Limb (tissue), 2 donors: ENCODE results near the gene KLRK1.
"Not testable (repeated sequence)": the region's sequence is repeated elsewhere in the genome, so short reads cannot be mapped to it uniquely, and the experiment has no call there.

ENCODE experiments used
- DNase-seq, 2 donors: peaks; one replicate each; pipeline ENCODE4 v3.0.0-alpha.2; 2016; ENCODE audit errors: extremely low spot score in 2 of 2

Gene KLRK1

DNA sequence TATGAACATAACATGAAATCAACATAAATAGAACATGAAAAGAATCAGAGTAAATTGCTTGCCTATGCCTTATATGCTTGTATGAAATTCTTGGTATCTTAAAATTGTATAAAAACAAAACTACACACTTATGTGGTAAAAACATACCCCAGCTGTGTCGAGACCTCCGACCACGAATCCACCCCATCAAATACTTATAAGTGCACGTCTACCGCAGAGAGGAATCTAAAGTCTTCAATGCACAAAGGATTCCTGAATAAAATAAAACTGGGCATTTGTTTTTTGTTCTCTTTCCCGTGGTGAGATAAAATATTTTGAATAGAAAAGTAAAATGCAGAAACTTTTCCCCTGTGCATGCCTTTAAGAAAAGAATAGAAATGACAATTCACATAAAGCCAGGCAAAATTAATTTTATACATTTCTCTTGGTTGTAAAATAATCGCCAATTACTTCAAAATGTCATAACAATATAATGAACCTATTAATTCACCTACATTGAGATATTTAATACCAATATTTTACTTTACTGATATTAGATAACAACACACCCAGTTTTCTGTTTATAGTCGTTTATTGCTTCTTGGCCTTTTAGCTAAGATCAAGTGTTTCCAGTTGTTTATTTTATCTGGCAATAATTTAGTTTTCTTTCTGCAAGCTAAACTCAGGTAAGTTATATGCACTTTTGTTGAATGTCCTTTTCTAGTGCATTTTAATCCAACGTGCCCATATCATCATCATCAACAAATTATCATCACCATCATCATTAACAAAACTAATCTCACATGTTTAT, 1.0 kb downstream of the KLRK1 start:
- DNase-seq: no peak

- not testable (repeated sequence) for DNase-seq
Measured at GRCh38 chr12:10387498-10387897, 2.3 kb downstream of the KLRK1 start.

GRCh38 chr12:10386857-10387256, 3.0 kb downstream of the KLRK1 start:
- DNase-seq: no peak

DNA sequence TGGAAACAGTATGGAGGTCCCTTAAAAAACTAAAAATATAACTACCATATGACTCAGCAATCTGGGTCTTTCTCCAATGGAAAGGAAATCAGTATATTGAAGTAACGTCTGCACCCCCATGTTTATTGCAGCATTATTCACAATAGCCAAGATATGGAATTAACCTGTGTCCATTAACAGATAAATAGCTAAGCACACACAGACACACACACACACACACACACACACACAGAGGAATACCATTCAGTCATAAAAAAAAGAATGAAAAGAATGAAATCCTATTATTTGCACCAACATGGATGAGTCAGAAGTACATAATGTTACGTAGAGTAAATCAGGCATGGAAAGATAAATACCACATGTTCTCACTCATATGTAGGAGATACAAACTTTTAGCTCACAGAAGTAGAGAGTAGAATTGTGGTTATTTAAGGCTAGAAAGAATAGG, 4.7 kb downstream of the KLRK1 start:
- no peak for DNase-seq

- DNase-seq: no peak
Measured at GRCh38 chr12:10384191-10384590, 5.7 kb downstream of the KLRK1 start.

DNA sequence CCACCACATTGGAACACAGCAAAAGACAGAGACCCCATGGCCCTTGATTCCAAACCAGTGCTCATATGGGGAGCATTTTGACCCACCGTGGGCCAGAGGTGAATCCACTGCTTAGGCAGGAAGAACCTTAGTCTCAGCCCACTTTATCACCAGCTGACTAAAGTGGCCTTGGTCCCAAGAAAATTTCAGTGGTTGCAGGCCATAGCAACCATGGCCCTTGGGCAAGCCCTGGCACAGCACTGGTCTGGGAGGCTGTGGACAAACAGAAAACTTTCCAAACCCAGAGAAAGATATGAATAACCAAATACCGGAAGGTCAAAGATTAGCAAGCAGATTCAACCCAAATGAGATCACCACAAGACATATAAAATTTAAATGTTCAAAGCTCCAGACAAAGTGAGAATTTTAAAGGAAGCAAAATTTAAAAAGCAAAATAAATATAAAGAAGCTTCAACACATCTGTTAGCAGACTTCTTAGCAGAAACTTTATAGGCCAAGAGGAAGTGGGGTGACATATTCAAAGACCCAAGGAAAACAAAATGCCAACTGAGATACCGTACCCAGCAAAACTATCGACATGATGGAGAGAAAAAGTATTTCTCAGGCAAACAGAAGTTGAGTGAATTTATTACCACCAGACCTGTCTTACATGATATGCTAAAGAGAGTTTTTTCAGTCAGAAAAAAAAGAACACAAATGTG, 7.8 kb downstream of the KLRK1 start:
- no peak for DNase-seq

- DNase-seq: not testable (repeated sequence)
Measured at GRCh38 chr12:10378737-10379136, 11.1 kb downstream of the KLRK1 start.

GRCh38 chr12:10374624-10375018, 15.2 kb downstream of the KLRK1 start:
- DNase-seq: no peak

DNA sequence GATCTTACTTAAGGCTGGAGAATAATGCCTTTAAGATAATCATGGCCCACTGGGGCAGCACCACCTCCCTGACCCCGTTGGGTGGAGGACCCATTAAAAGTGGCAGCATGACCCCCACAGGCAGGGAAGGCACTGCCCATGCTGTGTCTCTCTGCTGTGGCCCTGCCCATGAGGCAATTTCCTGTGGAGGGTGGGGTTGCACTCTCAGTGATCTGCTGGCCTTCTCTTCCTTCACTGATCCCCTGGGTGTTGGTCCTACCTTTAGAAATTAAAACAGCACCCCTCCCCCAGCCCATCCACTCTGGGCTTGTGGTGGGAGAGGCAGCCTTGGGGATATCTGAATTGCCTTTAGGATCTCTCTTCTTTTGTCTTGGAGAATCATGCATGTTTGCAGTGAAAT, 17.3 kb downstream of the KLRK1 start:
- no peak for DNase-seq

GRCh38 chr12:10371893-10372535, 17.8 kb downstream of the KLRK1 start:
- DNase-seq: not testable (repeated sequence)

GRCh38 chr12:10369557-10370415, 20.1 kb downstream of the KLRK1 start:
- DNase-seq: no peak

DNA sequence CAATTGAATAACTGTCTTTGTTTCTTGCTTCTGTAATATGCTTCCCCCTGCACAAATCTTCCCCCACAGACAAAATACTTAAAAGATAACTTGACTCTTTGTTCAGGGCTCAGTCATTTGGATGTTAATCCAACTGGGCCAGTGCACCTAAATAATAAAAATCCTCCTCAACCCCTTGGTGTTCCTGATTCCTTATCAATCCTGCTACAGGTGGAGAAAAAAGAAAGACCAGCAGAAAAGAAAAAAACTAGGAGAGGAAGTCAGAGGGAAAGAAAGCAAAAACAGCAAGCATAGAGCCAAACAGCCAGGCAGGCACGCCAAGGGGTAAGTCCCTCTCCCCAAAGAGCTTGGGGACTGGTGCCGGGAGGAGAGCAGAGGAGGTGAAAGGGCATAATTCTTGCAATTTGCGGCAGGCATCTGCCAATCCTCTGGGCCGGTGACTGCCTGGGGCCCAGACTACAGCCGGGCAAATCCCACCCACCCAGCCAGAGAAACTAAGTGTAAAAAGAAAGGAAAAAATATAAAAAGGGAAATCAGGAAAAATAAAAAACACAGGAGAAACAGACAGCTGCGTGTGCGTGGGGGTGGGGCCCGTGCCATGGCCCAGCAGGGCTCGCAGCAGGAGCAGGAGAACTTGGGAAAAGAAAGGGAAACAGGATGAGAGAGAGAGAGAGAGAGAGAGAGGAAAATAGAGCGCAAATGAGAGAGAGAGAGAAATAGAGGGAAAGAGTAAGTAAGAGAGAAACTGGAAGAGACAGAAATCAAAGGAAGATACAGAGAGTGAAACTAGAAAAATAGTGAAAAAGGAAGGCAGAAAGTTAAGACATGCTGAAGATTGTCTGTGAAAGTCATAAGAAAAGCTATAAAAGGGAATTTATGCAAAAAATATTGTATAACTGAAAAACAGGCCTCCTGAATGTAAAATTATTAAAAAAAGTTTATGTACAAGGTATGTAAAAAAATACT, 21.4 kb downstream of the KLRK1 start:
- DNase-seq: no peak

- not testable (repeated sequence) for DNase-seq
Measured at GRCh38 chr12:10367714-10368113, 22.1 kb downstream of the KLRK1 start.

GRCh38 chr12:10366875-10367274, 23.0 kb downstream of the KLRK1 start:
- peak in 1 of 2 donors; percentile 46 for DNase-seq

DNA sequence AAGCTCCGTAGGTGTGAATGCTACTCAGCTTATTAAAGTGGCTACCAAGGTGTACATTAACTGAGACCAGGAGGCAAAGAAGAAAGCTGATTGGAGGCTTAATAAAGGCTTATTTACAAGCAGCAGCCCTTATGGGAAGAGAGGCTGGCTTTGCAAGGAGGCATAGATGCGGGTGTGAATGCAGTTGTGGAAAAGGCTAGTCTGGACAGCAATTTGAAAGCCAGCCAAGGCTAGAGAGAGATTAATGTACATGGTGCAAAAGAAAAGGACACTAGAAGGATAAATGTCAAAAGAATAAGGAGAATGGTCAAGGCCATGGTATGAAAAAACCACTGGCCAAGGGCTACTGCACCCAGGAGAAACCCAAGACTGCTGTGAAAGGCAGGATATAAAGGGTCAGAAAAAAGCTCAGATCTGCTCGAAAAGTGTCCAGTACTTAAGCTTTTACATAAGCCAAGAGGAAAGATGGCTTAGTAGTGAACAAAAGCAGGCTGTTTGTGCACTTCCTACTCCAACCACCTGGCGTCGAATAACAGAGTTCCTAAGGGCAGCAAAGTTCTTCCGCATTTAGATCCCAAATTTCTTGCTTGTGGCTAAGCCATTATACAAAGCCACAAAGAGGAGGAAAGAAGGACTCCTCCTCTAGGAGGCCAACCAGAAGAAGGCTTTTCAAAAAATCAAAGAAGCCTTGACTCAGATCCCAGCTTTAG, 24.0 kb downstream of the KLRK1 start:
- peak in 1 of 2 donors; percentile 3 for DNase-seq

DNA sequence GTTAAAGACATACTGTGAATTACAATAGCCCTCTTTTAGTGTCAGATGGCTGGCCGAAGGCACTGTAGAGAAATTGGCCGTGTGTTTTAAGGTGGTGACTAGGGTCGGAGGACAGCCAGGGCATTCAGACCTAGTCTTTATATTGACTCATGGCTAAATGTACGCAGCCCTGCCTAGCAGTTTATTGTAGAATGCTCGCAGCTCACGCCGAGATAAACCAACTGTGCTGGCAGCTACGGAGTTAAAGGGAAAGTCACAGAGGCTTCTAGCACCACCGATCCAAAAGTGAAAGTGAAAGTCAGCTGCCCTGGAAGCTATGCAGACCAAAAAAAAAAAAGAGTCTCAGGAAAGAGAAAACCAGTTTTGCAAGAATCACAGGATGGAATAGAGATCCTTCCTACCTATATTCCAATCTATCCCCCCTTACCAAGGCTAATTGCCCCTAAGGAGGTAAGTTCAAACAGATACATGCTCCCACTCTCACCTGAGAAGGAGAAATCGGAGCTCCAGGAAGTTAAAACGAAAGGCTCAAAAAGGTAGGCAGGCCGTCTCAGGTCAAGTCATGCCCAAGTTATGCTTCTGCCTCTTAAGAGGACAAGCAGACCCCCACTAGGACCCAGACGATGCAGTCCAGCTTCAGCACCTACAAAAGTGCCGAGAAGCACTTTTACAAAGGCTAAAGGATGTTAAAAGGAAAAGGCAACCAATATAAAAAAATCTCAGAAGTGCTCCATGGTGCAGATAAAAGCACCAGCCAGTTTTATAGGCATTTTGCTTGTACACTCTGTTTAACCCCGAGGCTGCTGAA, 24.8 kb downstream of the KLRK1 start:
- peak; percentile 64 to 82 for DNase-seq

- peak; percentile 25 to 65 for DNase-seq
Measured at GRCh38 chr12:10363914-10364814, 25.7 kb downstream of the KLRK1 start.

- DNase-seq: no peak
Measured at GRCh38 chr12:10363658-10363913, 26.3 kb downstream of the KLRK1 start.
